Activated CD4-positive, CD25-positive, alpha-beta regulatory T cell (primary cell): Measurements from ENCODE around the gene UPF3A.

ENCODE experiments used
- DNase-seq, 4 experiments: peaks; one replicate each; lab custom pipeline; 2025; lab: John Stamatoyannopoulos, UW

Gene UPF3A

GRCh38 chr13:114264886-114265611 is 16.4 kb upstream of the UPF3A start:
- DNase-seq = no peak

GRCh38 chr13:114266241-114266640 is 15.2 kb upstream of the UPF3A start:
- DNase-seq = no peak

- DNase-seq = no peak
Observed at GRCh38 chr13:114268344-114269280, 12.8 kb upstream of the UPF3A start.

- DNase-seq = no peak
Observed at GRCh38 chr13:114269281-114269770, 12.1 kb upstream of the UPF3A start.

GRCh38 chr13:114272977-114273376 is 8.4 kb upstream of the UPF3A start:
- DNase-seq = no peak

GRCh38 chr13:114275304-114275703 is 6.1 kb upstream of the UPF3A start:
- no peak for DNase-seq

- DNase-seq = no peak
Observed at GRCh38 chr13:114279146-114279545, 2.3 kb upstream of the UPF3A start.

- no peak for DNase-seq
Observed at GRCh38 chr13:114279758-114280355, 1.5 kb upstream of the UPF3A start.

GRCh38 chr13:114282041-114282670 is 755 bp downstream of the UPF3A start:
- peak in 3 of 4 experiments; percentile 59 to 72 (median 63) for DNase-seq

- DNase-seq = no peak
Observed at GRCh38 chr13:114283576-114283975, 2.2 kb downstream of the UPF3A start.

GRCh38 chr13:114284680-114285079 is 3.3 kb downstream of the UPF3A start:
- no peak for DNase-seq

- no peak for DNase-seq
Observed at GRCh38 chr13:114285166-114285808, 3.9 kb downstream of the UPF3A start.

GRCh38 chr13:114286808-114287207 is 5.4 kb downstream of the UPF3A start:
- DNase-seq = no peak

- DNase-seq = no peak
Observed at GRCh38 chr13:114288157-114288591, 6.8 kb downstream of the UPF3A start.

GRCh38 chr13:114296448-114296847 is 15.0 kb downstream of the UPF3A start:
- no peak for DNase-seq

GRCh38 chr13:114296902-114297301 is 15.5 kb downstream of the UPF3A start:
- no peak for DNase-seq

- DNase-seq = no peak
Observed at GRCh38 chr13:114298866-114299265, 17.5 kb downstream of the UPF3A start.

- DNase-seq = no peak
Observed at GRCh38 chr13:114299604-114300305, 18.4 kb downstream of the UPF3A start.

- no peak for DNase-seq
Observed at GRCh38 chr13:114303700-114304327, 22.4 kb downstream of the UPF3A start.

GRCh38 chr13:114304346-114305034 is 23.1 kb downstream of the UPF3A start:
- DNase-seq = no peak
